Hematopoietic multipotent progenitor cell treated with erythropoietin and hydrocortisone succinate and interleukin-3 and kit ligand, for 6 days (in vitro differentiated cells): ENCODE results near the gene RNF113A.
"Not testable (repeated sequence)": the region's sequence is repeated elsewhere in the genome, so short reads cannot be mapped to it uniquely, and the experiment has no call there.

ENCODE experiments used
- DNase-seq: peaks from one replicate; pipeline ENCODE4 v3.0.0-alpha.2; 2015

RNF113A gene

GRCh38 chrX:119828446-119828845, 43.1 kb downstream of the RNF113A start:
- no peak for DNase-seq

GRCh38 chrX:119826399-119826959, 45.1 kb downstream of the RNF113A start:
- no peak for DNase-seq

DNA sequence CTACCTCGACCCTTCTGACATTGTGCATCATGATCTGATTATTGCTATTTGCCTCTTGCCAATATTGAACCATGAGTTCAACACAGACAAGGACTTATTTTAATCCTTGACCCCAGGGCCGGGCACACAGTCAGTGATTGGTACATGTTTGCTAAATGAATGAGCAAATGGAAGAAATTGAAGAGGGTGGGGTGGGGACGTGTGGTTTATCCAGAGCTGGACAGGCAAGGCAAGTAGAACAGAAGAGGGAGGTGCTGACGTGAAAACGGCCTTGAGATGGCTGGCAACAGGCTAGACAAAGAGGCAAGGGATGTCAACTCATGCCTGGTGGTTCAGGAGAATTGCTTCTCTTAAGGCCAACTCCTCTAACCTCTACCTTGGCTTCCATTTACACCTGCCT, 47.3 kb downstream of the RNF113A start:
- DNase-seq = not testable (repeated sequence)

- peak; percentile 11 for DNase-seq
These were observed 49.8 kb downstream of the RNF113A start for GRCh38 chrX:119821703-119822102.
